Measurements from ENCODE around the gene MAN2A1. TPM values are rescaled to one million over a fixed set of nuclear protein-coding genes. Genes with fewer than 3 reads are reported as not detected.

Gene MAN2A1
- total RNA-seq, 6 experiments from 2014 or later = 48.1 to 68.8 (median 61.9) TPM

- TF ChIP-seq CTCF (IDR thresholded peaks at IDR 0.05) (no peak), POLR2A (IDR thresholded peaks at IDR 0.05) (no peak)
Measured at GRCh38 chr5:109788596-109788995, 98.9 kb downstream of the MAN2A1 start.

GRCh38 chr5:109792613-109793012 is 102.9 kb downstream of the MAN2A1 start:
- no peak for ATAC-seq
- H3K4me1 ChIP-seq = no peaks in the 10 kb centered on the region
- peaks cover 0 to 16% (median 2%) of the 10 kb centered on the region in 4 donors for H3K36me3 ChIP-seq
- TF ChIP-seq CTCF (IDR thresholded peaks at IDR 0.05) (no peak), POLR2A (IDR thresholded peaks at IDR 0.05) (no peak)
- WGBS (ENCODE audit: insufficient coverage, low coverage, low lambda C conversion rate, missing lambda C conversion rate) = 100% methylated on average over 1 of the region's 1 CpG
- H3K27me3 ChIP-seq = no peaks in the 10 kb centered on the region
- H3K27ac ChIP-seq = no peak overlapping the region
- no peak for DNase-seq
- H3K9me3 ChIP-seq = no peaks in the 10 kb centered on the region
- intact Hi-C loops (cut with DNase I) = no loop called here
- H3K4me3 ChIP-seq = no peak overlapping the region

More at GRCh38 chr5:109788596-109788995, 98.9 kb downstream of the MAN2A1 start:
- no peak overlapping the region for H3K4me3 ChIP-seq
- no peaks in the 10 kb centered on the region for H3K4me1 ChIP-seq
- H3K27ac ChIP-seq = no peak overlapping the region
- H3K27me3 ChIP-seq = no peaks in the 10 kb centered on the region
- DNase-seq (no peak), ATAC-seq (no peak)
- no peaks in the 10 kb centered on the region for H3K36me3 ChIP-seq
- intact Hi-C loops (cut with DNase I) = no loop called here
- H3K9me3 ChIP-seq = no peaks in the 10 kb centered on the region
- WGBS (ENCODE audit: insufficient coverage, low coverage, low lambda C conversion rate, missing lambda C conversion rate) = 84% methylated on average over 3 of the region's 3 CpGs

- TF ChIP-seq POLR2A (IDR thresholded peaks at IDR 0.05) = no peak
- TF ChIP-seq CTCF (IDR thresholded peaks at IDR 0.05) = no peak
- H3K4me1 ChIP-seq = peaks cover 0 to 33% (median 8%) of the 10 kb centered on the region in 4 donors
- H3K9me3 ChIP-seq = no peaks in the 10 kb centered on the region
- no peaks in the 10 kb centered on the region for H3K27me3 ChIP-seq
- ATAC-seq = peak; percentile 56 to 77 (median 64)
- H3K36me3 ChIP-seq = no peaks in the 10 kb centered on the region
- H3K4me3 ChIP-seq = peak overlapping the region in 2 of 3 donors; percentile 13 to 18
- 24% methylated on average over 2 of the region's 2 CpGs for WGBS (ENCODE audit: insufficient coverage, low coverage, low lambda C conversion rate, missing lambda C conversion rate)
- DNase-seq = no peak
- intact Hi-C loops (cut with DNase I) = no loop called here
- peak overlapping the region; percentile 62 to 78 (median 78) for H3K27ac ChIP-seq
Measured at GRCh38 chr5:109803854-109804253, 114.1 kb downstream of the MAN2A1 start.

- peak; percentile 61 to 79 (median 76) for ATAC-seq
- Histone ChIP-seq H3K9me3 (no peaks in the 10 kb centered on the region), H3K4me3 (no peak overlapping the region), H3K36me3 (no peaks in the 10 kb centered on the region), H3K27me3 (no peaks in the 10 kb centered on the region), H3K4me1 (peaks cover 0 to 33% (median 8%) of the 10 kb centered on the region in 4 donors), H3K27ac (peak overlapping the region; percentile 62 to 78 (median 78))
- 17% methylated on average over 3 of the region's 3 CpGs for WGBS (ENCODE audit: insufficient coverage, low coverage, low lambda C conversion rate, missing lambda C conversion rate)
- intact Hi-C loops (cut with DNase I) = no loop called here
- TF ChIP-seq CTCF (IDR thresholded peaks at IDR 0.05) (no peak), POLR2A (IDR thresholded peaks at IDR 0.05) (peak; percentile 55)
- DNase-seq = peak in 1 of 3 donors; percentile 47
Measured at GRCh38 chr5:109805472-109805871, 115.7 kb downstream of the MAN2A1 start.

Measured in right lobe of liver (tissue), 6 donors.